Upper lobe of left lung (tissue), 6 donors: ENCODE measurements around the gene SDK2. TPM values are rescaled to one million over a fixed set of nuclear protein-coding genes. Genes with fewer than 3 reads are reported as not detected.
A peak's percentile ranks its signal among the peaks of the same experiment; 100 is the strongest.
"Not testable (repeated sequence)": the region's sequence is repeated elsewhere in the genome, so short reads cannot be mapped to it uniquely, and the experiment has no call there.

ENCODE experiments used
- ATAC-seq, 2 donors: fragments of 200-7000 bp; cut with Tn5 transposase; one replicate each; pipeline ENCODE4 v1.9.1; 2022; ENCODE audit warnings: mild to moderate bottlenecking in 2 of 2, moderate library complexity in 2 of 2; ENCODE audit not compliant: low FRiP score in 2 of 2
- DNase-seq, 2 donors: peaks; one replicate each; pipeline ENCODE4 v3.0.0-alpha.2; 2019 to 2020
- H3K27ac ChIP-seq, 4 donors: fragments of 200-600 bp; sonication (generic); one replicate each; pipeline ENCODE4 v1.5.1; 2016 to 2019
- H3K27me3 ChIP-seq, 4 donors: fragments of 200-600 bp; sonication (generic); one replicate each; pipeline ENCODE4 v1.5.1; 2017 to 2019
- H3K36me3 ChIP-seq, 4 donors: fragments of 200-600 bp; sonication (generic); one replicate each; pipeline ENCODE4 v1.5.1; 2016 to 2019
- H3K4me1 ChIP-seq, 4 donors: fragments of 200-600 bp; sonication (generic); one replicate each; pipeline ENCODE4 v1.5.1; 2018 to 2019
- H3K4me3 ChIP-seq, 4 donors: fragments of 200-600 bp; sonication (generic); one replicate each; pipeline ENCODE4 v1.5.1; 2017 to 2019; ENCODE audit warnings: mild to moderate bottlenecking in 2 of 4, moderate library complexity in 1 of 4
- H3K9me3 ChIP-seq, 4 donors: fragments of 200-600 bp; sonication (generic); one replicate each; pipeline ENCODE4 v1.5.1; 2018 to 2019
- CTCF ChIP-seq, 6 experiments: fragments of 450-650 bp in 4 of 6; fragments of 200-600 bp in 2 of 6; sonication (generic) in 2 of 6; IDR thresholded peaks; one replicate each; pipeline ENCODE4 v1.5.1; 2016 to 2019; ENCODE audit warnings: antibody characterized with exemption in 6 of 6
- EP300 ChIP-seq, 4 donors: sonication (generic); formaldehyde crosslinking; IDR thresholded peaks; one replicate each; pipeline ENCODE4 v1.5.1; 2017; ENCODE audit warnings: antibody characterized with exemption in 4 of 4, control low read depth in 2 of 4
- POLR2A ChIP-seq, 4 donors: fragments of 450-650 bp; IDR thresholded peaks; one replicate each; pipeline ENCODE4 v1.5.1; 2016 to 2017; ENCODE audit warnings: antibody characterized with exemption in 4 of 4, mild to moderate bottlenecking in 2 of 4
- POLR2AphosphoS5 ChIP-seq, 2 donors: sonication (generic); formaldehyde crosslinking; IDR thresholded peaks; one replicate each; pipeline ENCODE4 v1.5.1; 2017; ENCODE audit warnings: antibody characterized with exemption in 2 of 2
- WGBS, 2 donors: methylation state at CpG; one replicate each; pipeline ENCODE4 v1.1.5; 2017 to 2018; 5-methylcytosine and 5-hydroxymethylcytosine counted together
- total RNA-seq, 6 donors: library from RNA; depleted of rRNA in 4 of 6; stranded (reverse); fragments of >200 nt in 4 of 6; gene quantifications; one replicate each; pipeline versions ENCODE4 v1.1.0 to v1.2.1, GENCODE V29; 2016 to 2021
- donor health status: DM: no; HTN: no; CAD: no; lungs with moderate emphysema.
- donor health status: DM: no; HTN: yes; CAD: no; lungs with severe emphysema.

Gene SDK2
- total RNA-seq, 6 donors from 2014 or later = 1.2 to 7.3 (median 2.9) TPM

- DNase-seq (no peak), ATAC-seq (no peak)
- no peaks in the 10 kb centered on the region for H3K27me3 ChIP-seq
- no peaks in the 10 kb centered on the region for H3K4me1 ChIP-seq
- peaks cover 0 to 7% (median 0%) of the 10 kb centered on the region in 4 donors for H3K9me3 ChIP-seq
- TF ChIP-seq POLR2AphosphoS5 (IDR thresholded peaks at IDR 0.05) (no peak), CTCF (IDR thresholded peaks at IDR 0.05) (no peak)
- H3K36me3 ChIP-seq = no peaks in the 10 kb centered on the region
- no peak overlapping the region for H3K27ac ChIP-seq
- 51 to 60% methylated on average over 4 of the region's 4 CpGs for WGBS, 2 donors
- no peak overlapping the region for H3K4me3 ChIP-seq
Measured at GRCh38 chr17:73480740-73481139, 163.5 kb downstream of the SDK2 start.

DNA sequence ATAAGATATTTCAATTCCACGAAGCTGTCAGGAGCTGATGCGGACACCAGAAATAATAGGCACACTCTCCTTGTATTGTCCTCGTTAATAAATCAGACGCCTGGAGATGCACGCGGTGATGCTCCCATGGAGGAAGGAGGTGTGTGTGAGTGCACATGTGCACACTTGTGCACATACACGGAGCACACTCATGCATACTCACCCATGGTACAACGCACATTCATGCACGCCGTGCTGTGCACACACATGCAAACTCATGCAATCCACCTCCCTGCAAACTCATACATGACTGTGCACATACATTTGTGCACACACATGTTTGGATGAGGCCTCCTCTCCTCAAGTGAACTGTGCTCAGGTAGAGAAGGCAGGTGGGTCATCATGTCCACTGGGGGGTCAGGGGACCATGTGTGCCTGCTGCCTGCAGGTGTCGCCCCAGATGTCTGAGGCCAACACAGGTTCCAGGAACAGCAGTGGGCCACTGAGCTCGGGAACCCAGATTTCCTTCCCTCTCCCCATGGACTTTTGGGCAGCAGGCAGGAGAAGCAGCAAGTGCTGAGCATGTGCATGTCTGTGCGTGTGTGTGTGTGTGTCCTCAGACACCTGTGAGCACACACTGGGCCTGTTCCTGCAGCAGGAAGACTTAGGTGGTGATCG is 165.3 kb downstream of the SDK2 start:
- Histone ChIP-seq H3K27me3 (no peaks in the 10 kb centered on the region), H3K4me1 (peaks cover 0 to 5% (median 4%) of the 10 kb centered on the region in 4 donors), H3K9me3 (no peaks in the 10 kb centered on the region), H3K36me3 (no peaks in the 10 kb centered on the region), H3K27ac (no peak overlapping the region), H3K4me3 (no peak overlapping the region)
- no peak for DNase-seq
- WGBS, 2 donors = 88 to 90% methylated on average over 13 to 14 of the region's 14 CpGs
- ATAC-seq = no peak
- TF ChIP-seq EP300 (IDR thresholded peaks at IDR 0.05) = no peak
- no peak for TF ChIP-seq CTCF (IDR thresholded peaks at IDR 0.05)
- TF ChIP-seq POLR2AphosphoS5 (IDR thresholded peaks at IDR 0.05) = no peak
- no peak for TF ChIP-seq POLR2A (IDR thresholded peaks at IDR 0.05)

GRCh38 chr17:73478334-73478733 is 165.9 kb downstream of the SDK2 start:
- Histone ChIP-seq H3K27ac (no peak overlapping the region), H3K4me3 (no peak overlapping the region), H3K27me3 (no peaks in the 10 kb centered on the region)

DNA sequence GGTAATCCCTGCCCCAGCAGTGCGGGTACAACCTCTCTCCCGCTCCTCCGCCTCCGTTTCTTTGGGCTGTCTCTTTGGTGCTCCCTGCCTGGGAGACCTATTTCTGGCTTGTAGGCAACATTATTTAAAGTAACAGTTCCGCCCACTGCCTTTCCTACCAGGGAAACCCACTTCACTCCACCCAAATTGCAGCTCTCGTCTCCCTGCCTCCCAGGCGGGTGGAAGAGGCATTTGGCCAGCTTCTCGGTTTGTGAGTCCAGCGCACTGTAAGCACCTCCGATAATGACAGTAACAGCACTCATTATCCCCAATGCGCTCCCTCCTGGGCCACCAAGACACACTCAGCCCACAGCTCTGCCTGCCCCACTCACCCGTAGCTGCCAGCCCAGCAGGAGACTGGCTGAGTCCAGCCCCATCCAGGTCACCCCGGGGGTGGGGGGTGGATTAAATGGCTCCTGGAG is 167.3 kb downstream of the SDK2 start:
- Histone ChIP-seq H3K36me3 (no peaks in the 10 kb centered on the region), H3K27ac (no peak overlapping the region), H3K27me3 (no peaks in the 10 kb centered on the region), H3K9me3 (no peaks in the 10 kb centered on the region), H3K4me1 (peaks cover 0 to 5% (median 4%) of the 10 kb centered on the region in 4 donors), H3K4me3 (no peak overlapping the region)
- no peak for DNase-seq
- ATAC-seq = no peak
- 59 to 60% methylated on average over 11 to 13 of the region's 13 CpGs for WGBS, 2 donors
- TF ChIP-seq POLR2AphosphoS5 (IDR thresholded peaks at IDR 0.05) = no peak
- no peak for TF ChIP-seq EP300 (IDR thresholded peaks at IDR 0.05)
- no peak for TF ChIP-seq CTCF (IDR thresholded peaks at IDR 0.05)
- TF ChIP-seq POLR2A (IDR thresholded peaks at IDR 0.05) = no peak

More at GRCh38 chr17:73478334-73478733, 165.9 kb downstream of the SDK2 start:
- TF ChIP-seq EP300 (IDR thresholded peaks at IDR 0.05) = no peak
- no peak for DNase-seq
- ATAC-seq = no peak
- WGBS, 2 donors = 77 to 79% methylated on average over 11 of the region's 11 CpGs
- Histone ChIP-seq H3K36me3 (no peaks in the 10 kb centered on the region), H3K4me1 (peaks cover 0 to 5% (median 4%) of the 10 kb centered on the region in 4 donors), H3K9me3 (no peaks in the 10 kb centered on the region)

- no peaks in the 10 kb centered on the region for H3K27me3 ChIP-seq
- H3K4me1 ChIP-seq = peaks cover 0 to 5% (median 4%) of the 10 kb centered on the region in 4 donors
- WGBS, 2 donors = 23 to 33% methylated on average over 10 to 12 of the region's 12 CpGs
- TF ChIP-seq EP300 (IDR thresholded peaks at IDR 0.05) (no peak), POLR2AphosphoS5 (IDR thresholded peaks at IDR 0.05) (no peak), POLR2A (IDR thresholded peaks at IDR 0.05) (no peak), CTCF (IDR thresholded peaks at IDR 0.05) (no peak)
- no peak overlapping the region for H3K27ac ChIP-seq
- H3K9me3 ChIP-seq = no peaks in the 10 kb centered on the region
- DNase-seq (peak in 1 of 2 donors; percentile 68), ATAC-seq (peak in 1 of 2 donors; percentile 44)
- H3K4me3 ChIP-seq = no peak overlapping the region
- no peaks in the 10 kb centered on the region for H3K36me3 ChIP-seq
Measured at GRCh38 chr17:73474370-73474988, 169.8 kb downstream of the SDK2 start.

DNA sequence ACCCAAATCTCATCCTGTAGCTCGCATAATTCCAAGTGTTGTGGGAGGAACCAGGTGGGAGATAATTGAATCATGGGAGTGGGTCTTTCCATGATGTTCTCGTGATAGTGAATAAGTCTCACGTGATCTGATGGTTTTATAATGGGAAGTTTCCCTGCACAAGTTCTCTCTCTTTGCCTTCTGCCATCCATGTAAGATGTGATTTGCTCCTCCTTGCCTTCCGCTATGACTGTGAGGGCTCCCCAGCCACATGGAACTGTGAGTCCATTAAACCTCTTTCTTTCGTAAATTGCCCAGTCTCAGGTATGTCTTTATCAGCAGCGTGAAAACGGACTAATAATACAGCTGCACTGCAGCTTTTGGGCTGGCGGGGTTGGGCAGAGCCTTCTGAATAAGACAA is 171.5 kb downstream of the SDK2 start:
- 82 to 91% methylated on average over 8 of the region's 8 CpGs for WGBS, 2 donors

More for the DNA sequence above, 171.5 kb downstream of the SDK2 start:
- H3K9me3 ChIP-seq, ATAC-seq, H3K27ac ChIP-seq, H3K4me3 ChIP-seq, DNase-seq, H3K27me3 ChIP-seq, H3K4me1 ChIP-seq, H3K36me3 ChIP-seq: not testable (repeated sequence)
